Glutamatergic neuron (in vitro differentiated cells): Measurements from ENCODE around the gene NXPH2. TPM values are rescaled to one million over a fixed set of nuclear protein-coding genes. Genes with fewer than 3 reads are reported as not detected.
"Not testable (repeated sequence)": the region's sequence is repeated elsewhere in the genome, so short reads cannot be mapped to it uniquely, and the experiment has no call there.

ENCODE experiments used
- DNase-seq: peaks from one replicate; pipeline ENCODE4 v3.0.0; 2022
- H3K27ac Mint-ChIP-seq: one replicate; pipeline ENCODE4 v1.8.0; 2020; ENCODE audit warnings: mild to moderate bottlenecking, mixed read lengths, inconsistent platforms; ENCODE audit not compliant: unreplicated experiment
- H3K27me3 Mint-ChIP-seq: one replicate; pipeline ENCODE4 v1.8.0; 2020; ENCODE audit warnings: mild to moderate bottlenecking, moderate library complexity, mixed read lengths, inconsistent platforms; ENCODE audit not compliant: unreplicated experiment
- H3K36me3 Mint-ChIP-seq: one replicate; pipeline ENCODE4 v1.8.0; 2020; ENCODE audit warnings: mild to moderate bottlenecking, mixed read lengths, inconsistent platforms; ENCODE audit not compliant: unreplicated experiment
- H3K4me1 Mint-ChIP-seq: one replicate; pipeline ENCODE4 v1.8.0; 2020; ENCODE audit warnings: mild to moderate bottlenecking, low read depth, mixed read lengths, inconsistent platforms; ENCODE audit not compliant: unreplicated experiment
- H3K4me3 Mint-ChIP-seq: one replicate; pipeline ENCODE4 v1.8.0; 2020; ENCODE audit warnings: mild to moderate bottlenecking, mixed read lengths, inconsistent platforms; ENCODE audit not compliant: unreplicated experiment
- H3K9me3 Mint-ChIP-seq: one replicate; pipeline ENCODE4 v1.8.0; 2020; ENCODE audit warnings: mild to moderate bottlenecking, moderate library complexity, mixed read lengths, inconsistent platforms; ENCODE audit not compliant: unreplicated experiment
- CTCF ChIP-seq: fragments of 200-600 bp; sonication (generic); IDR thresholded peaks from one replicate; pipeline ENCODE4 v1.5.0; 2021; ENCODE audit not compliant: partially characterized antibody, unreplicated experiment
- total RNA-seq: library from RNA; stranded (reverse); fragmentation: NEBNext Ultra II Directional; extraction: Animal tissue kit (Norgen Biotek cat#: 25700); gene quantifications from one replicate; pipeline ENCODE4 v1.2.1, GENCODE V29; 2021; ENCODE audit not compliant: unreplicated experiment

NXPH2 gene
- total RNA-seq, 1 donor from 2014 or later = 0.83 TPM

- Mint-ChIP-seq H3K4me1 (peaks cover 6% of the 10 kb centered on the region), H3K4me3 (no peak overlapping the region), H3K27me3 (no peaks in the 10 kb centered on the region), H3K27ac (no peak overlapping the region), H3K36me3 (no peaks in the 10 kb centered on the region), H3K9me3 (peaks cover 2% of the 10 kb centered on the region)
- no peak for DNase-seq
- TF ChIP-seq CTCF = no peak
These were observed 37.6 kb downstream of the NXPH2 start for GRCh38 chr2:138742441-138743057.

GRCh38 chr2:138741851-138742250, 38.3 kb downstream of the NXPH2 start:
- H3K27ac Mint-ChIP-seq = no peak overlapping the region
- DNase-seq = no peak
- H3K27me3 Mint-ChIP-seq = peaks cover 2% of the 10 kb centered on the region
- H3K4me1 Mint-ChIP-seq = peaks cover 6% of the 10 kb centered on the region
- peaks cover 5% of the 10 kb centered on the region for H3K9me3 Mint-ChIP-seq
- H3K4me3 Mint-ChIP-seq = no peak overlapping the region
- no peak for TF ChIP-seq CTCF
- H3K36me3 Mint-ChIP-seq = peaks cover 7% of the 10 kb centered on the region

GRCh38 chr2:138737009-138737554, 43.1 kb downstream of the NXPH2 start:
- H3K9me3 Mint-ChIP-seq, H3K4me1 Mint-ChIP-seq, H3K27ac Mint-ChIP-seq, H3K27me3 Mint-ChIP-seq, H3K4me3 Mint-ChIP-seq, DNase-seq: not testable (repeated sequence)
- H3K36me3 Mint-ChIP-seq = peaks cover 21% of the 10 kb centered on the region

- Mint-ChIP-seq H3K27ac (no peak overlapping the region), H3K36me3 (peaks cover 21% of the 10 kb centered on the region), H3K9me3 (peaks cover 6% of the 10 kb centered on the region)
These were observed 47.5 kb downstream of the NXPH2 start for GRCh38 chr2:138732651-138733050.

GRCh38 chr2:138730497-138731030, 49.6 kb downstream of the NXPH2 start:
- no peaks in the 10 kb centered on the region for H3K4me1 Mint-ChIP-seq
- no peak overlapping the region for H3K27ac Mint-ChIP-seq
- DNase-seq = no peak
- H3K4me3 Mint-ChIP-seq = no peak overlapping the region
- no peak for TF ChIP-seq CTCF
- peaks cover 3% of the 10 kb centered on the region for H3K9me3 Mint-ChIP-seq
- peaks cover 13% of the 10 kb centered on the region for H3K36me3 Mint-ChIP-seq
- no peaks in the 10 kb centered on the region for H3K27me3 Mint-ChIP-seq

More at GRCh38 chr2:138732651-138733050, 47.5 kb downstream of the NXPH2 start:
- H3K4me3 Mint-ChIP-seq = no peak overlapping the region
- no peak for DNase-seq
- no peak for TF ChIP-seq CTCF
- no peaks in the 10 kb centered on the region for H3K4me1 Mint-ChIP-seq
- peaks cover 2% of the 10 kb centered on the region for H3K27me3 Mint-ChIP-seq
